GM23338 (cell line): ENCODE measurements around the gene HEPACAM2. TPM values are rescaled to one million over a fixed set of nuclear protein-coding genes. Genes with fewer than 3 reads are reported as not detected.

Experiments used
- ATAC-seq: fragments of 200-7000 bp; cut with Tn5 transposase; 3 replicates; pipeline ENCODE4 v1.9.1; 2020
- DNase-seq: peaks from one replicate; pipeline ENCODE4 v3.0.0-alpha.2; 2015; ENCODE audit warnings: low spot score
- H2AFZ ChIP-seq: fragments of 200-600 bp; sonication (generic); 2 replicates; pipeline ENCODE4 v1.8.0; 2016; ENCODE audit warnings: antibody characterized with exemption, mild to moderate bottlenecking, moderate library complexity
- H3F3A ChIP-seq: fragments of 200-600 bp; sonication (generic); replicated peaks from 2 replicates; pipeline ENCODE4 v1.8.0; 2017; ENCODE audit warnings: antibody characterized with exemption, mixed run types, low read depth
- H3K27ac ChIP-seq: fragments of 200-600 bp; sonication (generic); 2 replicates; pipeline ENCODE4 v1.6.1; 2016; ENCODE audit warnings: low read depth
- H3K27me3 ChIP-seq: fragments of 200-600 bp; sonication (generic); 2 replicates; pipeline ENCODE4 v1.8.0; 2016; ENCODE audit warnings: mild to moderate bottlenecking, mixed run types, moderate library complexity; ENCODE audit not compliant: insufficient read depth
- H3K36me3 ChIP-seq: fragments of 200-600 bp; sonication (generic); 2 replicates; pipeline ENCODE4 v1.8.0; 2016; ENCODE audit warnings: mild to moderate bottlenecking; ENCODE audit not compliant: insufficient read depth
- H3K4me1 ChIP-seq: fragments of 200-600 bp; sonication (generic); 2 replicates; pipeline ENCODE4 v1.8.0; 2016; ENCODE audit warnings: mild to moderate bottlenecking, moderate library complexity; ENCODE audit not compliant: insufficient read depth
- H3K4me2 ChIP-seq: fragments of 200-600 bp; sonication (generic); 2 replicates; pipeline ENCODE4 v1.7.1; 2017; ENCODE audit warnings: mixed run types
- H3K4me3 ChIP-seq: fragments of 200-600 bp; sonication (generic); 2 replicates; pipeline ENCODE4 v1.6.1; 2016; ENCODE audit warnings: mixed run types
- H3K79me2 ChIP-seq: fragments of 200-600 bp; sonication (generic); replicated peaks from 2 replicates; pipeline ENCODE4 v1.8.0; 2017; ENCODE audit warnings: mild to moderate bottlenecking; ENCODE audit not compliant: insufficient read depth
- H3K9me2 ChIP-seq: fragments of 200-600 bp; sonication (generic); 2 replicates; pipeline ENCODE4 v1.8.0; 2017; ENCODE audit not compliant: insufficient read depth
- H4K20me1 ChIP-seq: fragments of 200-600 bp; sonication (generic); replicated peaks from 2 replicates; pipeline ENCODE4 v1.8.0; 2017; ENCODE audit warnings: mild to moderate bottlenecking; ENCODE audit not compliant: insufficient read depth
- H3K27ac Mint-ChIP-seq: 2 replicates; pipeline ENCODE4 v1.8.0; 2020; ENCODE audit warnings: inconsistent platforms, mild to moderate bottlenecking, moderate library complexity, mixed read lengths
- H3K27me3 Mint-ChIP-seq: 3 replicates; pipeline ENCODE4 v1.8.0; 2022; ENCODE audit warnings: low read depth, mild to moderate bottlenecking, moderate library complexity, mixed read lengths, inconsistent platforms; ENCODE audit not compliant: insufficient read depth, poor library complexity
- H3K36me3 Mint-ChIP-seq: 3 replicates; pipeline ENCODE4 v1.8.0; 2021; ENCODE audit warnings: low read depth, mild to moderate bottlenecking, inconsistent platforms, moderate library complexity, mixed read lengths
- H3K4me1 Mint-ChIP-seq: 3 replicates; pipeline ENCODE4 v1.8.0; 2020; ENCODE audit warnings: mild to moderate bottlenecking, inconsistent platforms, mixed read lengths
- H3K4me3 Mint-ChIP-seq: 3 replicates; pipeline ENCODE4 v1.8.0; 2021; ENCODE audit warnings: moderate library complexity, mild to moderate bottlenecking, inconsistent platforms, mixed read lengths
- H3K9me3 Mint-ChIP-seq: 3 replicates; pipeline ENCODE4 v1.8.0; 2020; ENCODE audit warnings: moderate library complexity, mild to moderate bottlenecking, inconsistent platforms, mixed read lengths
- JUNB ChIP-seq: IDR thresholded peaks from one replicate; pipeline ENCODE4 v1.6.1; 2016; ENCODE audit warnings: antibody characterized with exemption; ENCODE audit not compliant: unreplicated experiment
- NANOG ChIP-seq: IDR thresholded peaks from 2 replicates; pipeline ENCODE4 v1.6.1; 2016; ENCODE audit warnings: antibody characterized with exemption, borderline replicate concordance
- STAT1 ChIP-seq: IDR thresholded peaks from one replicate; pipeline ENCODE4 v1.6.1; 2016; ENCODE audit warnings: antibody characterized with exemption; ENCODE audit not compliant: unreplicated experiment
- ZNF331 ChIP-seq: fragments of 250-450 bp; sonication (Bioruptor Pico); IDR thresholded peaks from 2 replicates; pipeline ENCODE4 v1.5.0; 2020; ENCODE audit warnings: low read depth, mild to moderate bottlenecking, moderate library complexity
- long read RNA-seq: library from polyadenylated mRNA; unstranded; transcript quantifications from one replicate; pipeline ENCODE4 v2.0.0, GENCODE V29; 2020; ENCODE audit not compliant: unreplicated experiment
- polyA plus RNA-seq: library from polyadenylated mRNA; unstranded; fragments of >200 nt; fragmentation: Nextera tagmentation; extraction: Ambion mirVana; gene quantifications from 2 replicates; pipeline ENCODE4 v1.2.1, GENCODE V29; 2016
- total RNA-seq: library from RNA; depleted of rRNA; stranded (reverse); fragments of >200 nt; shearing (Covaris generic); gene quantifications from 2 replicates; pipeline ENCODE4 v1.2.3, GENCODE V29; 2014; rRNA removed
- TF ChIP-seq, protein P1 (sequence below): IDR thresholded peaks from 2 replicates; pipeline ENCODE4 v1.6.1; 2016; ENCODE audit warnings: antibody characterized with exemption
- TF ChIP-seq, protein P2 (sequence below): IDR thresholded peaks from one replicate; pipeline ENCODE4 v1.6.1; 2018; ENCODE audit warnings: antibody characterized with exemption; ENCODE audit not compliant: unreplicated experiment
- TF ChIP-seq, protein P3 (sequence below), 2 experiments: fragments of 200-600 bp in 1 of 2; sonication (generic) in 1 of 2; conservative IDR thresholded peaks; 2 replicates each; pipeline versions ENCODE4 v1.5.1 to v1.6.1; 2016 to 2017; ENCODE audit warnings: antibody characterized with exemption in 2 of 2, low read depth in 2 of 2, mild to moderate bottlenecking in 2 of 2, moderate library complexity in 1 of 2
- TF ChIP-seq, protein P4 (sequence below): fragments of 250-450 bp; sonication (Bioruptor Pico); IDR thresholded peaks from 2 replicates; pipeline ENCODE4 v1.5.0; 2020; ENCODE audit warnings: mild to moderate bottlenecking, moderate library complexity

Gene HEPACAM2
- total RNA-seq (not detected in 2 replicates), polyA plus RNA-seq (not detected in 2 replicates)
- long read RNA-seq = 0 reads

DNA sequence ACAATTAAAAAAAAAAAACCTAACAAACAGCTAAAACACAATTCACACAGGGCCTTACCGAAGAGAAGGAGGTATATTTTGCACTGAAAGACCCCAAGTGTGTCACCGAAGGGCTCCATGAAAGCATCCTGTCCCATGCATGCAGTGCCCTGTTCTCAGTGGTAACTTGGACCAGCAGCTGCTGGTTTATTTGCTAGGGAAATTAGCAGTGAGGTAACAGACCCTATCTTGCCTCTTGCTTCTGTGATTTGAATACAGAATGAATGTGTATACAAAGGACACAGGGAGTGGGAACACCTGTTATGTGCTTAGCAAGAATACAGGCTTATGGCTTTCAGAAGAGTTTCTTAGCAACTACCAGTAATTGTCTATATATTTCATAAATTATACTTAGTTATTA is at the start of gene HEPACAM2:
HEPACAM2 (minus strand) TSS at position 160 of the 400 bp plus-strand sequence.
- H3K27ac ChIP-seq = no peak within 1 kb of the TSS
- H4K20me1 ChIP-seq = no peaks in the 10 kb centered on the region
- H2AFZ ChIP-seq = no peak within 1 kb of the TSS

More for the DNA sequence above, at the start of gene HEPACAM2:
- H3K27ac Mint-ChIP-seq = no peak within 1 kb of the TSS
- H3K36me3 Mint-ChIP-seq = no peaks in the 10 kb centered on the region
- no peaks in the 10 kb centered on the region for H3F3A ChIP-seq
- H3K27me3 ChIP-seq = no peaks in the 10 kb centered on the region
- no peaks in the 10 kb centered on the region for H3K27me3 Mint-ChIP-seq
- TF ChIP-seq JUNB (no peak), NANOG (no peak), STAT1 (no peak), ZNF331 (CRISPR knock-in tag) (no peak)
- TF ChIP-seq, protein P1, sequence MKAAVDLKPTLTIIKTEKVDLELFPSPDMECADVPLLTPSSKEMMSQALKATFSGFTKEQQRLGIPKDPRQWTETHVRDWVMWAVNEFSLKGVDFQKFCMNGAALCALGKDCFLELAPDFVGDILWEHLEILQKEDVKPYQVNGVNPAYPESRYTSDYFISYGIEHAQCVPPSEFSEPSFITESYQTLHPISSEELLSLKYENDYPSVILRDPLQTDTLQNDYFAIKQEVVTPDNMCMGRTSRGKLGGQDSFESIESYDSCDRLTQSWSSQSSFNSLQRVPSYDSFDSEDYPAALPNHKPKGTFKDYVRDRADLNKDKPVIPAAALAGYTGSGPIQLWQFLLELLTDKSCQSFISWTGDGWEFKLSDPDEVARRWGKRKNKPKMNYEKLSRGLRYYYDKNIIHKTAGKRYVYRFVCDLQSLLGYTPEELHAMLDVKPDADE = no peak
- TF ChIP-seq, protein P2, sequence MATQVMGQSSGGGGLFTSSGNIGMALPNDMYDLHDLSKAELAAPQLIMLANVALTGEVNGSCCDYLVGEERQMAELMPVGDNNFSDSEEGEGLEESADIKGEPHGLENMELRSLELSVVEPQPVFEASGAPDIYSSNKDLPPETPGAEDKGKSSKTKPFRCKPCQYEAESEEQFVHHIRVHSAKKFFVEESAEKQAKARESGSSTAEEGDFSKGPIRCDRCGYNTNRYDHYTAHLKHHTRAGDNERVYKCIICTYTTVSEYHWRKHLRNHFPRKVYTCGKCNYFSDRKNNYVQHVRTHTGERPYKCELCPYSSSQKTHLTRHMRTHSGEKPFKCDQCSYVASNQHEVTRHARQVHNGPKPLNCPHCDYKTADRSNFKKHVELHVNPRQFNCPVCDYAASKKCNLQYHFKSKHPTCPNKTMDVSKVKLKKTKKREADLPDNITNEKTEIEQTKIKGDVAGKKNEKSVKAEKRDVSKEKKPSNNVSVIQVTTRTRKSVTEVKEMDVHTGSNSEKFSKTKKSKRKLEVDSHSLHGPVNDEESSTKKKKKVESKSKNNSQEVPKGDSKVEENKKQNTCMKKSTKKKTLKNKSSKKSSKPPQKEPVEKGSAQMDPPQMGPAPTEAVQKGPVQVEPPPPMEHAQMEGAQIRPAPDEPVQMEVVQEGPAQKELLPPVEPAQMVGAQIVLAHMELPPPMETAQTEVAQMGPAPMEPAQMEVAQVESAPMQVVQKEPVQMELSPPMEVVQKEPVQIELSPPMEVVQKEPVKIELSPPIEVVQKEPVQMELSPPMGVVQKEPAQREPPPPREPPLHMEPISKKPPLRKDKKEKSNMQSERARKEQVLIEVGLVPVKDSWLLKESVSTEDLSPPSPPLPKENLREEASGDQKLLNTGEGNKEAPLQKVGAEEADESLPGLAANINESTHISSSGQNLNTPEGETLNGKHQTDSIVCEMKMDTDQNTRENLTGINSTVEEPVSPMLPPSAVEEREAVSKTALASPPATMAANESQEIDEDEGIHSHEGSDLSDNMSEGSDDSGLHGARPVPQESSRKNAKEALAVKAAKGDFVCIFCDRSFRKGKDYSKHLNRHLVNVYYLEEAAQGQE = no peak
- TF ChIP-seq, protein P3, sequence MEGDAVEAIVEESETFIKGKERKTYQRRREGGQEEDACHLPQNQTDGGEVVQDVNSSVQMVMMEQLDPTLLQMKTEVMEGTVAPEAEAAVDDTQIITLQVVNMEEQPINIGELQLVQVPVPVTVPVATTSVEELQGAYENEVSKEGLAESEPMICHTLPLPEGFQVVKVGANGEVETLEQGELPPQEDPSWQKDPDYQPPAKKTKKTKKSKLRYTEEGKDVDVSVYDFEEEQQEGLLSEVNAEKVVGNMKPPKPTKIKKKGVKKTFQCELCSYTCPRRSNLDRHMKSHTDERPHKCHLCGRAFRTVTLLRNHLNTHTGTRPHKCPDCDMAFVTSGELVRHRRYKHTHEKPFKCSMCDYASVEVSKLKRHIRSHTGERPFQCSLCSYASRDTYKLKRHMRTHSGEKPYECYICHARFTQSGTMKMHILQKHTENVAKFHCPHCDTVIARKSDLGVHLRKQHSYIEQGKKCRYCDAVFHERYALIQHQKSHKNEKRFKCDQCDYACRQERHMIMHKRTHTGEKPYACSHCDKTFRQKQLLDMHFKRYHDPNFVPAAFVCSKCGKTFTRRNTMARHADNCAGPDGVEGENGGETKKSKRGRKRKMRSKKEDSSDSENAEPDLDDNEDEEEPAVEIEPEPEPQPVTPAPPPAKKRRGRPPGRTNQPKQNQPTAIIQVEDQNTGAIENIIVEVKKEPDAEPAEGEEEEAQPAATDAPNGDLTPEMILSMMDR (conservative IDR thresholded peaks at IDR 0.05; ENCODE audit: low read depth in 2 of 2) = no peak
- TF ChIP-seq, protein P4, sequence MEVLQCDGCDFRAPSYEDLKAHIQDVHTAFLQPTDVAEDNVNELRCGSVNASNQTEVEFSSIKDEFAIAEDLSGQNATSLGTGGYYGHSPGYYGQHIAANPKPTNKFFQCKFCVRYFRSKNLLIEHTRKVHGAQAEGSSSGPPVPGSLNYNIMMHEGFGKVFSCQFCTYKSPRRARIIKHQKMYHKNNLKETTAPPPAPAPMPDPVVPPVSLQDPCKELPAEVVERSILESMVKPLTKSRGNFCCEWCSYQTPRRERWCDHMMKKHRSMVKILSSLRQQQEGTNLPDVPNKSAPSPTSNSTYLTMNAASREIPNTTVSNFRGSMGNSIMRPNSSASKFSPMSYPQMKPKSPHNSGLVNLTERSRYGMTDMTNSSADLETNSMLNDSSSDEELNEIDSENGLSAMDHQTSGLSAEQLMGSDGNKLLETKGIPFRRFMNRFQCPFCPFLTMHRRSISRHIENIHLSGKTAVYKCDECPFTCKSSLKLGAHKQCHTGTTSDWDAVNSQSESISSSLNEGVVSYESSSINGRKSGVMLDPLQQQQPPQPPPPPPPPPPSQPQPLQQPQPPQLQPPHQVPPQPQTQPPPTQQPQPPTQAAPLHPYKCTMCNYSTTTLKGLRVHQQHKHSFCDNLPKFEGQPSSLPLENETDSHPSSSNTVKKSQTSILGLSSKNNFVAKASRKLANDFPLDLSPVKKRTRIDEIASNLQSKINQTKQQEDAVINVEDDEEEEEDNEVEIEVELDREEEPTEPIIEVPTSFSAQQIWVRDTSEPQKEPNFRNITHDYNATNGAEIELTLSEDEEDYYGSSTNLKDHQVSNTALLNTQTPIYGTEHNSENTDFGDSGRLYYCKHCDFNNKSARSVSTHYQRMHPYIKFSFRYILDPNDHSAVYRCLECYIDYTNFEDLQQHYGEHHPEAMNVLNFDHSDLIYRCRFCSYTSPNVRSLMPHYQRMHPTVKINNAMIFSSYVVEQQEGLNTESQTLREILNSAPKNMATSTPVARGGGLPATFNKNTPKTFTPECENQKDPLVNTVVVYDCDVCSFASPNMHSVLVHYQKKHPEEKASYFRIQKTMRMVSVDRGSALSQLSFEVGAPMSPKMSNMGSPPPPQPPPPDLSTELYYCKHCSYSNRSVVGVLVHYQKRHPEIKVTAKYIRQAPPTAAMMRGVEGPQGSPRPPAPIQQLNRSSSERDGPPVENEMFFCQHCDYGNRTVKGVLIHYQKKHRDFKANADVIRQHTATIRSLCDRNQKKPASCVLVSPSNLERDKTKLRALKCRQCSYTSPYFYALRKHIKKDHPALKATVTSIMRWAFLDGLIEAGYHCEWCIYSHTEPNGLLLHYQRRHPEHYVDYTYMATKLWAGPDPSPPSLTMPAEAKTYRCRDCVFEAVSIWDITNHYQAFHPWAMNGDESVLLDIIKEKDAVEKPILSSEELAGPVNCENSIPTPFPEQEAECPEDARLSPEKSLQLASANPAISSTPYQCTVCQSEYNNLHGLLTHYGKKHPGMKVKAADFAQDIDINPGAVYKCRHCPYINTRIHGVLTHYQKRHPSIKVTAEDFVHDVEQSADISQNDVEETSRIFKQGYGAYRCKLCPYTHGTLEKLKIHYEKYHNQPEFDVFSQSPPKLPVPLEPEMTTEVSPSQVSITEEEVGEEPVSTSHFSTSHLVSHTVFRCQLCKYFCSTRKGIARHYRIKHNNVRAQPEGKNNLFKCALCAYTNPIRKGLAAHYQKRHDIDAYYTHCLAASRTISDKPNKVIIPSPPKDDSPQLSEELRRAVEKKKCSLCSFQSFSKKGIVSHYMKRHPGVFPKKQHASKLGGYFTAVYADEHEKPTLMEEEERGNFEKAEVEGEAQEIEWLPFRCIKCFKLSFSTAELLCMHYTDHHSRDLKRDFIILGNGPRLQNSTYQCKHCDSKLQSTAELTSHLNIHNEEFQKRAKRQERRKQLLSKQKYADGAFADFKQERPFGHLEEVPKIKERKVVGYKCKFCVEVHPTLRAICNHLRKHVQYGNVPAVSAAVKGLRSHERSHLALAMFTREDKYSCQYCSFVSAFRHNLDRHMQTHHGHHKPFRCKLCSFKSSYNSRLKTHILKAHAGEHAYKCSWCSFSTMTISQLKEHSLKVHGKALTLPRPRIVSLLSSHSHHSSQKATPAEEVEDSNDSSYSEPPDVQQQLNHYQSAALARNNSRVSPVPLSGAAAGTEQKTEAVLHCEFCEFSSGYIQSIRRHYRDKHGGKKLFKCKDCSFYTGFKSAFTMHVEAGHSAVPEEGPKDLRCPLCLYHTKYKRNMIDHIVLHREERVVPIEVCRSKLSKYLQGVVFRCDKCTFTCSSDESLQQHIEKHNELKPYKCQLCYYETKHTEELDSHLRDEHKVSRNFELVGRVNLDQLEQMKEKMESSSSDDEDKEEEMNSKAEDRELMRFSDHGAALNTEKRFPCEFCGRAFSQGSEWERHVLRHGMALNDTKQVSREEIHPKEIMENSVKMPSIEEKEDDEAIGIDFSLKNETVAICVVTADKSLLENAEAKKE (CRISPR knock-in tag) = no peak
- H3K36me3 ChIP-seq = no peaks in the 10 kb centered on the region
- H3K4me1 Mint-ChIP-seq = no peaks in the 10 kb centered on the region
- no peaks in the 10 kb centered on the region for H3K79me2 ChIP-seq
- ATAC-seq (no peak), DNase-seq (no peak)
- H3K4me1 ChIP-seq = no peaks in the 10 kb centered on the region
- no peak within 1 kb of the TSS for H3K4me3 ChIP-seq
- no peaks in the 10 kb centered on the region for H3K9me2 ChIP-seq
- no peak within 1 kb of the TSS for H3K4me3 Mint-ChIP-seq
- no peak within 1 kb of the TSS for H3K4me2 ChIP-seq
- no peaks in the 10 kb centered on the region for H3K9me3 Mint-ChIP-seq
